ENCODE measurements around the gene CDHR3. TPM values are rescaled to one million over a fixed set of nuclear protein-coding genes. Genes with fewer than 3 reads are reported as not detected.

CDHR3 gene
- total and polyA plus RNA-seq, 2 donors: 4.0 to 10.8 TPM

DNA sequence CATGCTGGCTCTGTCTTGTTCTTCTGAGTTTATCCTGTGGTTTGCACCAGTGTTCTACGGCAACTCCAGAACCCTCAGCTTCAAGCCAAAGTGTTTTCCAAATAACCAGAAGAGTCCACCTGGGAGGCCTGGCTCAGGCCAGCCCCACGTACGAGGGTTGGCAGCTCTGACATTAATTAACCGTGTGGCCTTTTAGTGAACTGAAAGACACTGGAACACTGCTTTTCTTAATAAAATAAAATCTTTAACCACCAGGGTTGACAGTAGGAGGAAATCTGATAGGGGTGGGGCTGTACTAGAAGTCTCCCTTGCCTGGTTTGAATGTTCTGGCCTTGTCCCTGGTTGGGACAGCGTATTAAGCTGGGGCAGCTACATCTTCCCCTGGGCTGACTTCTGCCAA, 84.1 kb downstream of the CDHR3 start:
- WGBS: 78% methylated on average over 5 of the region's 5 CpGs
- H3K27ac ChIP-seq (ENCODE audit: low read depth): no peak overlapping the region
- no peak overlapping the region for H3K4me3 ChIP-seq (ENCODE audit: low read depth, low read length)

DNA sequence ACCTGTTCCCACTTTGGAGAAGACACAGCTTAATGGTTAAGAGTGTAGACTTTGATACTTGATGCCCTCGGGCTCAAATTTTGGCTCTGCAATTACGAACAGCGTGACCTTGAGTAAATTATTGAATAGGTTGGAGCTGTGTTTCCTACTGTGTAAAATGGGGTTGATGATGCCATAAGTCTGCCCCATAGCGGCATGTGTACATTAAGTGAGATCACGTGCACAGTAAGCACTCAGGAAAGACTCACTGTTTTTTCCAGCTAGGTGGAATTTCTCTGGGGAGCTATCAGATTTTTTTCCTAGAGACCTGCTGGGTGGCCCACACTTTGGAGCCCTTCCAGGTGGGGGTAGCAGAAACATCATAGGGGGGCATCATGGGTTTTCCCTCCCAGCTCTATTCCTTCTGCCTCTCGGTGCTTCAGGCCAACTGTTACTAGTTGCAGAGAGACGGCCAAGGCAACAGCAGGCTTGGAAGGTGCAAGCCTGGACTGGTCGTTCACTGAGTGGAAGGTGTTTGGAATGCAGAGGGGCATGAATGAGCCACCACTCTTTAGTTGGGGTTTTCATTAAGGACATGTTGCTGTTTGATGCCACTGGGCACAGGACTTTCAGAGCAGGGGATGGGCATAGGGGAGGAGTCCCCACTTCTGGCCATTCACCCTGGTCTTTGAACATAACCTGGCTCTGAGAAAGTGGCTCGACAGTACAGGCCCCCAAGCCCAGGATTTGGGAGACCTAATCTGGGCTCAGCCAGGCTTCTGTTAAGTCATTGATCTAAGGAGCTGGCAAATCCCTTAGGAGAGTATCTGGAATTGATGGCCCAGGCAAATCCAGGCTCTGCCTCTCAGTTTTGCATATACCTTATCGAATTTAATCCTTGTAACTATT, 85.0 kb downstream of the CDHR3 start:
- no peak overlapping the region for H3K4me3 ChIP-seq (ENCODE audit: low read depth, low read length)
- 89% methylated on average over 10 of the region's 10 CpGs for WGBS
- no peak for DNase-seq (ENCODE audit: extremely low spot score)

More for the DNA sequence above, 84.1 kb downstream of the CDHR3 start:
- DNase-seq (ENCODE audit: extremely low spot score): no peak
- Histone ChIP-seq H3K36me3 (ENCODE audit: insufficient read depth) (no peaks in the 10 kb centered on the region), H3K4me1 (ENCODE audit: insufficient read depth) (no peaks in the 10 kb centered on the region)

DNA sequence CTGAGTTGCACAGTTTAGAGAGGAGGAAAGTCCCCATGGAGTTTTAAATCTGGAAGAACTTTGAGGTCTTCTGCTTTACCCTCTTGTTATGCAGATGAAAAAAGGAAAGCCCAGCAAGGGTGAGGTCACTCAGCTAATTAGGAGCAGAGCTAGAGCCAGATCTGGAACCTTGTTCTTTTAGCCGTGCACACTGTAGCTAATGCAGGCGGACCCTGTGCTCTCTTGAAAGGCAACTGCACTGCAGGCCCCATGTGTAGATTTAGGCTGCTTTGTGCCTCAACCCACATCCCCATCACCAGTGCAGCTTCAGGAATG, 85.6 kb downstream of the CDHR3 start:
- Histone ChIP-seq H3K4me3 (ENCODE audit: low read depth, low read length) (no peak overlapping the region), H3K36me3 (ENCODE audit: insufficient read depth) (no peaks in the 10 kb centered on the region), H3K4me1 (ENCODE audit: insufficient read depth) (no peaks in the 10 kb centered on the region), H3K27ac (ENCODE audit: low read depth) (no peak overlapping the region)
- no peak for DNase-seq (ENCODE audit: extremely low spot score)
- WGBS: 95% methylated on average over 2 of the region's 2 CpGs

More for the DNA sequence above, 85.0 kb downstream of the CDHR3 start:
- Histone ChIP-seq H3K27ac (ENCODE audit: low read depth) (no peak overlapping the region), H3K4me1 (ENCODE audit: insufficient read depth) (no peaks in the 10 kb centered on the region), H3K36me3 (ENCODE audit: insufficient read depth) (no peaks in the 10 kb centered on the region)

DNA sequence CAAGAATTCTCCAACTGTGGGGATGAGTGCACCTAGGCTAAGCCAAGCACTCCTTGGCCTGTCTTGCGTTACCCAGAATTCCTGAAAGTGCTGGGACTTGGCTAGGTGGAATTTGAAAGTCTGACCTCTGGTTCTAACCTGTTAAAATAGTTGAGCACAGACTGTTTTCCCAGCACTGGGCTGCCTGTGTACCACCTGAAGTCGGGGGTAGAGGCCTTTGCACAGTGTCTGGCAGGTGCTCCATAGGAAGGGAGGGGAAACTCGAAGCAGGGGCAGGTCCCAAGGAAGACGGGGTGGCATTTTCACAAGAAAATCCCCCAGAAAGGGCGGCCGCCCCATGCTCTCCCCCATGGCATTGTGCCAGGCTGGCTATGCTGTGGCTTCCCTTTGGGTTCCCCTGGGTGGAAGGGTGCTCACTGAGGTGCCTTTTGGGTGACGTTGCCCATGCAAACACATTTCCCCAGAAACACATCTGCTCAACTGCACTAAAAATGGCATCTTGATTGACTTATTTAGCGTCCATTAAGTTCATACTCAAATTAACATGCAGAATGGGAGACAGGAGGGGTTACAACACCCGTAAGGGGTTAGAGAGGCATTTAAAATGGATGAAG, 86.2 kb downstream of the CDHR3 start:
- WGBS: 96% methylated on average over 9 of the region's 9 CpGs
- H3K36me3 ChIP-seq (ENCODE audit: insufficient read depth): no peaks in the 10 kb centered on the region
- H3K4me3 ChIP-seq (ENCODE audit: low read depth, low read length): no peak overlapping the region
- no peak for DNase-seq (ENCODE audit: extremely low spot score)
- no peaks in the 10 kb centered on the region for H3K4me1 ChIP-seq (ENCODE audit: insufficient read depth)
- no peak overlapping the region for H3K27ac ChIP-seq (ENCODE audit: low read depth)

DNA sequence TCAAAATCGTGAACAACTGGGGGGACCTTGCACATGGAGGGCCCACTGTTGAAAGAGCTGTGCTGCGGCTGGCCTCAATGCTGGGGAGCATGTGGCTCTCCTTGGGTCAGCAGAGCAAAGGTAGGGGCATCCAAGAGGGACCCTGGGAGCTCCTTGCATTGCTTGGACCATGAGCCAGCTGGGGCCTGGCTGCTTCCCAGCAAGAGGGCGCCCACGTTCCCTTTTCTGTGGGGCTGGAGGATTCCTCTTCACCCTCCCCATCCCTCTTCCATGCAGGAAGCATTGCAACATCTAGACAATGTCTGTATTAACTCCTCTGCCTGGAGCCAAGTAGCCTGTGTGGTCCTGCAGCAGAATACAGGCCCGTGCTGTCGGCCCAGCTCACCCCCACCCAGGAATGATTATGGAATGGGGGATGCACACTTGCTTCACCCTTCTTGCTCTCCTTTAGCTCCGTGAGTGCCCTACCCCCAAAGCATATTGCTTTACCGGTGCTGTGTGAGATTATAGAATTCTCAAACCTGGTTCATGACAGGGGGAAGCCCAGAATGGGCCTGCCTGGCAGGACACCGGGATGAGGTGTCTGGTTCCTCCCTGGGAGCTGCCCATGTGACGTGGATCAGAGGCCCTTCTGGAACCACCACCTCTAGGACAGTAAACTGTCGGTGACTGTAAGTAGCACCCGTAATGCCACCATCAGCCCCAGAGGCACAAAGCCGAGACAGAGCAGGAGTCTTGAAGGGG, 87.1 kb downstream of the CDHR3 start:
- WGBS: 61% methylated on average over 13 of the region's 13 CpGs
- Histone ChIP-seq H3K27ac (ENCODE audit: low read depth) (no peak overlapping the region), H3K4me3 (ENCODE audit: low read depth, low read length) (no peak overlapping the region), H3K4me1 (ENCODE audit: insufficient read depth) (no peaks in the 10 kb centered on the region), H3K36me3 (ENCODE audit: insufficient read depth) (no peaks in the 10 kb centered on the region)
- no peak for DNase-seq (ENCODE audit: extremely low spot score)

DNA sequence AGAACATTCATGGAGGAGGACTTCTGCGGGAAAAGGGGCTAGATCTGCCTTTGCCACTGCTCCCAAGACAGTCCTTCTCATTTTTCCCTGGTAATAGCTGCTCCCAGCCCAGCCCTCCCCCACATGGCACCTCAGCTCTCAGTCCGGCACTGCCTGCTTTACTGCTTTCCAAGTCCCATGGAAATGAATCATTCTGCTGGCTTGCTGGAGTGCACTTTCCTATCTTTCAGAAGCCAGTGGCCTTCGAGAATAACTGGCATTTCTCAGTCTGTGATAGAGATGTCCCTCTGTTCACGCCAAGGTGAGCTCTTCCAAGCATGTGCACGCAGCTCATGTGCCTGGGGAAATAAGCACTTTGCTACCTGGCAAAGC, 87.7 kb downstream of the CDHR3 start:
- 50% methylated on average over 5 of the region's 5 CpGs for WGBS
- H3K4me1 ChIP-seq (ENCODE audit: insufficient read depth): no peaks in the 10 kb centered on the region
- DNase-seq (ENCODE audit: extremely low spot score): no peak
- no peaks in the 10 kb centered on the region for H3K36me3 ChIP-seq (ENCODE audit: insufficient read depth)
- no peak overlapping the region for H3K4me3 ChIP-seq (ENCODE audit: low read depth, low read length)
- H3K27ac ChIP-seq (ENCODE audit: low read depth): no peak overlapping the region

DNA sequence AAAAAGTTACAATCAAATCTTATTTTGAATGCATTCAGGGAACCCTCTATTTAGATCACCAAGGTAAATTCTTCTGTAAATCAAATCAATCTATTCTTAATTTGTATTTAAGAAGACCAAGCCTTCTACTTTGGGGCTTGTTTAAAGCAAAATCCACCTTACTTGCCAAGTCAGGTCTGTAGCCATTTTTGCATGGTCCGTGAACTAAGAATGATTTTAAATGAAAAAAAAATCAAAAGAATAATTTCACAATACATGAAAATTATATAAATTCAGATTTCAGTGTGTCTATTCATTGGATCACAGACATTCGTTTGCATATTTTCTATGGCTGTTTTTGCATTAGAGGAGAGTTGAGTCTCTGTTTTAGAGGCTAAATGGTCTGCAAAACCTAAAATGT, 89.6 kb downstream of the CDHR3 start:
- no peak for DNase-seq (ENCODE audit: extremely low spot score)
- WGBS: 90% methylated on average over 2 of the region's 2 CpGs

DNA sequence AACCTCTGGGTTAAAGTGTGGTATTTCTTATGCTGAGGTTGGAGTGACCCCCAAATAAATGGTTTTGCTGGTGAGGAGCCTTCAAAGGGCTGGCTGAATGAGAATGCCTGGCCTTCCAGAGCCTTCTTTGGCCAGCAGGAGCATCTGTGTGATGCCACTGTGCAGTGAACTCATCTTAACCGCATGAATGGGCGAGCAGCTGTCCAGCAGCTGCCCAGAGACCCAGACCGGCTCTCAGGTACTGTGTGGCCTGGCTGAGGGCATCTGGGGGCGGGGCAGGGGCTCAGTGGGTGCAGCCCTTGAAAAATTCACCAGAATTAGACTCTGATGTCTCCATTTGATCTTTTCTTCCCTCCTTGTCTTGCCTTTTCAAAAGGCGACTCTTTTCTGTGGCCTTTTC, 90.0 kb downstream of the CDHR3 start:
- no peak overlapping the region for H3K27ac ChIP-seq (ENCODE audit: low read depth)
- H3K4me3 ChIP-seq (ENCODE audit: low read depth, low read length): no peak overlapping the region
- no peak for DNase-seq (ENCODE audit: extremely low spot score)
- H3K4me1 ChIP-seq (ENCODE audit: insufficient read depth): no peaks in the 10 kb centered on the region
- no peaks in the 10 kb centered on the region for H3K36me3 ChIP-seq (ENCODE audit: insufficient read depth)
- 90% methylated on average over 5 of the region's 5 CpGs for WGBS

More for the DNA sequence above, 89.6 kb downstream of the CDHR3 start:
- H3K36me3 ChIP-seq (ENCODE audit: insufficient read depth): no peaks in the 10 kb centered on the region
- no peak overlapping the region for H3K4me3 ChIP-seq (ENCODE audit: low read depth, low read length)
- H3K4me1 ChIP-seq (ENCODE audit: insufficient read depth): no peaks in the 10 kb centered on the region
- H3K27ac ChIP-seq (ENCODE audit: low read depth): no peak overlapping the region

DNA sequence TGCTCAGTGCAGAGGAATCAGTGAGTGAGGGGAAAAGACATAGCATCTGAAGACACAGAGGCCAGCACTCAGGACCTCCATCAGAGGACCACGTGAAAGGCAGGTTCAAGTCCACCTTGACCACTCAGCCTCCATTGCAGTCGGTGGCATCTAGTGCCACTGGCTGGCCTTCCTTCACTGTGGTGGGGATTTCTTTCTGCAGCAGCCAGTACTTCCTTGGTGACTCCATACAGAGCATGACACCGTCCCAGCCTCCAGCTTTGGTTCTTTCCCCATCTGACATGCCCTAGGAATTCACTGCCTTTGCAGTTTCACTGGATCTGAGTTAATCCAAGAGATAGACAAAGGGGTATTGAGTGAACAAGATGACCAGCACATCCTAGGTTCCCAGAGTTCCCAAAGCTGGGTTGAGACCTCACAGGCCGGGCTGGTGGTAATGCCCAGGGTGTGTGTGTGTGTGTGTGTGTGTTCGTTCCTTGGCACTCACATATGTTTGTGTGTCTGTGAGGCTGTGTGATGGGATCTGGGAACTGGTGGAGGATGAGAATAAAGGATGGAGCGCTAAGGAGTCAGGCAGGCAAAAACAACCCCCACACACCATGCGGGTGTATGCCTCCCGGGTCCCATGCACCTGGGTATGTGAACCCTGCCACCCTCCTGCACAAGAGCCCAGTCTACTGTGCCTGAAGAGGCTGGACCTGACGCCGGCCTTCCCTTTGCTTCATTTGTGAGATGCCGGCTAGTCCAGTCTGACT, 91.3 kb downstream of the CDHR3 start:
- 96% methylated on average over 11 of the region's 11 CpGs for WGBS
- no peaks in the 10 kb centered on the region for H3K4me1 ChIP-seq (ENCODE audit: insufficient read depth)
- no peak for DNase-seq (ENCODE audit: extremely low spot score)
- no peak overlapping the region for H3K4me3 ChIP-seq (ENCODE audit: low read depth, low read length)
- H3K36me3 ChIP-seq (ENCODE audit: insufficient read depth): no peaks in the 10 kb centered on the region
- H3K27ac ChIP-seq (ENCODE audit: low read depth): no peak overlapping the region

DNA sequence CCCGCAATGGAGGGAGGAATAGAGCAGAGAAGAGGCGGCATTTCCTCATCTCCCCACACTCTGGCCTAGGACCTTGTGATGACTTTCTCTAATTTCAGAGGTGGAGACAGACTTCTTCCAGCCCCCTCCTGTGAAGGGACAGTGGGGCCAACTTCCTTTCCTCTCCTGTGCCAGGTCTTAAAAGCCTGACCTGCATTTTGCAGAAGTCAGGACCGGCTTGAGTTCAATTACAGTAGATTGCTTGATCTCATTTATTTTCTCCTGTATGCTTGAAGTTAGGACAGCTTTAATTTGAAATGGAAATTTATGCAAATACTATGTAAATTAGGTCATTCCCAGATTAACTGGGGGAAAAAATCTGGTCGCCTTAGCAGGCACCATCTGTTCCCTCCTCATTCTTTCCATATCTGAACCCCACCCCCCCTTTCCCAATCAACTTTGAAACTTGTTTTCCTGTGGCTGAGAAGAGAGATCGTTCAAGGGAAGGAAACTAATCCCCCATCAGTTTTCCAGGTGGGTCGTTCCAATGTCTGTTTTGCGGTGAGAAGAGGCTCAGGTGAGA, 92.0 kb downstream of the CDHR3 start:
- Histone ChIP-seq H3K4me1 (ENCODE audit: insufficient read depth) (no peaks in the 10 kb centered on the region), H3K27ac (ENCODE audit: low read depth) (no peak overlapping the region)

DNA sequence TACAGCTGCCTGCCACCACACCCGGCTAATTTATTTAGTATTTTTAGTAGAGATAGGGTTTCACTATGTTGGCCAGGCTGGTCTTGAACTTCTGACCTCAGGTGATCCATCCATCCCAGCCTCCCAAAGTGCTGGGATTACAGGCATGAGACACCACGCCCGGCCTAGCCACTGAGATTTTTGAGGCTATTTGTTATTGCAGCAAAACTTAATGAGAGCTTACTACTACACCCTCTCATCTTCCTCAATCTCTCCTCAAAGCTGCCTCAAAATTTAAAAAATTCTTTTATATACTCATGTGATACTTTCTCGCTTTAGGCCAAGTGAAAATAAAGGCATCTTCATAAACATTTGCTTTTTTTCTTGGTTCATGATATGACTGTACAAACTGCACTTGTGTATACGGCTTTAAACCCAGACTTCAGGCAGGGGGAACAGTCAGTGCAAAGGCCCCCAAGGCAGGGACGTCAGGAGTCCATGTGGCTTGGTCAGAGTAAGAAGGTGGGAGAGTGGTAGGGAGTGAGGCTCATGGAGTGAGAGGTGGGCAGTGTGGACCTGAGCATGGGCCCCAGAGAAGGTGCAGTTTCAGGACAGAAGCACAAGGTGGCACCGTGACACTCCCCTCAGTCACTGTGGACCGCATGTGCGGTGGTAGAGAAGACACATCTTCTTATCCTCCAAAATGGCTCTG, 93.6 kb downstream of the CDHR3 start:
- H3K36me3 ChIP-seq (ENCODE audit: insufficient read depth): no peaks in the 10 kb centered on the region
- no peak overlapping the region for H3K27ac ChIP-seq (ENCODE audit: low read depth)
- DNase-seq (ENCODE audit: extremely low spot score): no peak

More for the DNA sequence above, 92.0 kb downstream of the CDHR3 start:
- WGBS: 86% methylated on average over 7 of the region's 7 CpGs
- Histone ChIP-seq H3K36me3 (ENCODE audit: insufficient read depth) (no peaks in the 10 kb centered on the region), H3K4me3 (ENCODE audit: low read depth, low read length) (no peak overlapping the region)
- DNase-seq (ENCODE audit: extremely low spot score): no peak

DNA sequence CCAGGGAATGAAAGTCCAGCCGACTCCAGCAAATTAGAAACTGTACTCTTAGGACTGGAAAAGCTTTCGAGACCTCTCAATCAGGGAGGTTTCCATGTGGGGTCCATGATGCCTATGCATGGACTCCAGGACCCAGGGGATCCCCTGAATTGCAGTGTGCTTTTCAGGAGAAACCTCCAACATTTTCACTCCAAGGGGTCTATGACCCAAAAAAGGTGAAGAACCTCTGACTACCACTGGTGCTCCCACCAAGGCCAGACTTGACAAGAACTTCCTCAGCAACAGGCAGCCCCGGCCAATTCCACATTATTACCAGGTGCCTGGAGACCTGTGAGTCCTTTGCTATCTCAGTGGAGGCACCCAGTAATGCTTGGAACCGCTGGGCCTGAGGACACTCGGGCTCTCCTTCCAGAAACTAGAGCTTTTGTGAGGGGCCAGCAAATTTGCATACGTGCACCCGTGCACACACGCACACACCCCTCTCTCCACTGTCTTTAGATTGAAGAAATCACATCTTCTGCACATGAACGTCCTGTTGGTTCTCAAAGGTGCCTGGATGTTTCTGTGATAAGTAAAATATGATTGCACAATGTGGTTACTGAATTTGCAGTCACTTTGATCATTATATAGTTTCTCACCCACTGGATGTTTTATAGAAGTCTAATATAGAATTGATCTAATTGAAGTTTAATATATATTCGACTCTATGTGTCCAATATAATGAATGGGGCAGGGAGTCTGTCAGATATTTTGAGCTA, 94.3 kb downstream of the CDHR3 start:
- DNase-seq (ENCODE audit: extremely low spot score): no peak
- WGBS: 78% methylated on average over 10 of the region's 10 CpGs
- Histone ChIP-seq H3K36me3 (ENCODE audit: insufficient read depth) (no peaks in the 10 kb centered on the region), H3K4me1 (ENCODE audit: insufficient read depth) (no peaks in the 10 kb centered on the region), H3K4me3 (ENCODE audit: low read depth, low read length) (no peak overlapping the region), H3K27ac (ENCODE audit: low read depth) (no peak overlapping the region)

More for the DNA sequence above, 93.6 kb downstream of the CDHR3 start:
- Histone ChIP-seq H3K4me3 (ENCODE audit: low read depth, low read length) (no peak overlapping the region), H3K4me1 (ENCODE audit: insufficient read depth) (no peaks in the 10 kb centered on the region)
- 51% methylated on average over 9 of the region's 9 CpGs for WGBS

Measured in urinary bladder (tissue), 4 donors.